Panc1 (cell line): ENCODE results near the gene ITGBL1. TPM values are rescaled to one million over a fixed set of nuclear protein-coding genes. Genes with fewer than 3 reads are reported as not detected.

ENCODE experiments used
- ATAC-seq: fragments of 200-7000 bp; cut with Tn5 transposase; 2 replicates; pipeline ENCODE4 v1.9.1; 2020; ENCODE audit warnings: mild to moderate bottlenecking, moderate library complexity
- BruUV-seq: library from RNA; stranded (reverse); fragments of 400-500 nt; replicated peaks from 2 replicates; lab custom pipeline; 2021; lab: Mats Ljungman, UMichigan
- CTCF ChIA-PET: fragments of 300-600 bp; sonication (Branson Sonifier 250); formaldehyde crosslinking; loops from one replicate; lab custom pipeline; 2022; ENCODE audit warnings: antibody characterized with exemption; lab: Charles Lee
- POLR2A ChIA-PET: fragments of 300-600 bp; sonication (Branson Sonifier 250); formaldehyde crosslinking; loops from one replicate; lab custom pipeline; 2022; ENCODE audit warnings: antibody characterized with exemption; lab: Charles Lee
- DNase-seq: peaks from one replicate; pipeline ENCODE4 v3.0.0-alpha.2; 2010; ENCODE audit warnings: low read depth, low spot score
- H3K27ac ChIP-seq: 2 replicates; pipeline ENCODE4 v1.5.1; 2011; ENCODE audit warnings: mild to moderate bottlenecking, low read length, inconsistent platforms
- H3K27me3 ChIP-seq: fragments of 200-500 bp; sonication (Bioruptor generic); 2 replicates; pipeline ENCODE4 v1.6.0; 2014; ENCODE audit warnings: low read length, inconsistent platforms; ENCODE audit not compliant: control insufficient read depth, insufficient read depth
- H3K36me3 ChIP-seq: fragments of 200-500 bp; sonication (Bioruptor generic); 2 replicates; pipeline ENCODE4 v1.5.1; 2014; ENCODE audit warnings: inconsistent platforms, mild to moderate bottlenecking, low read length, moderate library complexity; ENCODE audit not compliant: control insufficient read depth, insufficient read depth
- H3K4me1 ChIP-seq: 2 replicates; pipeline ENCODE4 v1.5.1; 2011; ENCODE audit warnings: inconsistent platforms, mild to moderate bottlenecking, low read length, moderate library complexity; ENCODE audit not compliant: control insufficient read depth, insufficient read depth
- H3K4me3 ChIP-seq, 2 experiments: 2 replicates each; pipeline ENCODE4 v1.5.1; 2011 to 2012; ENCODE audit warnings: low read depth in 2 of 2, low read length in 2 of 2, mild to moderate bottlenecking in 2 of 2, inconsistent platforms in 1 of 2, moderate library complexity in 1 of 2
- H3K9me3 ChIP-seq: fragments of 200-500 bp; sonication (Bioruptor generic); 2 replicates; pipeline ENCODE4 v1.5.1; 2014; ENCODE audit warnings: low read depth, mild to moderate bottlenecking, inconsistent platforms, low read length, moderate library complexity; ENCODE audit not compliant: control insufficient read depth, insufficient read depth
- POLR2AphosphoS5 ChIP-seq: IDR thresholded peaks from 2 replicates; pipeline ENCODE4 v1.6.1; 2012; ENCODE audit warnings: mild to moderate bottlenecking, low read depth, low read length, moderate library complexity
- SIN3A ChIP-seq: IDR thresholded peaks from 2 replicates; pipeline ENCODE4 v1.6.1; 2012; ENCODE audit warnings: low read depth, mild to moderate bottlenecking, low read length, moderate library complexity, borderline replicate concordance; ENCODE audit not compliant: insufficient read depth
- TCF7L2 ChIP-seq: IDR thresholded peaks from 2 replicates; pipeline ENCODE4 v1.6.1; 2011; ENCODE audit warnings: mild to moderate bottlenecking, low read depth, low read length, inconsistent platforms
- in situ Hi-C: cut with HindIII; loops from 2 replicates; pipeline ENCODE4 v1.10.0; 2016; ENCODE audit warnings: low sequenced_read_pairs, low pct_unique_long_range_greater_than_20kb
- intact Hi-C: fragments of 100-400 bp; cut with micrococcal nuclease; formaldehyde crosslinking; loops from one replicate; pipeline ENCODE4 v1.10.0; 2022; ENCODE audit not compliant: unreplicated experiment
- total RNA-seq: library from RNA; stranded (reverse); gene quantifications from one replicate; pipeline ENCODE4 v1.2.1, GENCODE V29; 2021; ENCODE audit not compliant: unreplicated experiment
- TF ChIP-seq, protein P1 (sequence below): fragments of 450-650 bp; IDR thresholded peaks from 2 replicates; pipeline ENCODE4 v1.5.1; 2017; ENCODE audit warnings: mild to moderate bottlenecking
- TF ChIP-seq, protein P2 (sequence below), 2 experiments: IDR thresholded peaks; 2 replicates each; pipeline ENCODE4 v1.6.1; 2011 to 2012; ENCODE audit warnings: low read depth in 2 of 2, control low read depth in 1 of 2, low read length in 1 of 2, mild to moderate bottlenecking in 1 of 2, moderate library complexity in 1 of 2; ENCODE audit not compliant: insufficient read depth in 1 of 2

ITGBL1 gene
- total RNA-seq, 1 experiment from 2014 or later = 14.3 TPM

DNA sequence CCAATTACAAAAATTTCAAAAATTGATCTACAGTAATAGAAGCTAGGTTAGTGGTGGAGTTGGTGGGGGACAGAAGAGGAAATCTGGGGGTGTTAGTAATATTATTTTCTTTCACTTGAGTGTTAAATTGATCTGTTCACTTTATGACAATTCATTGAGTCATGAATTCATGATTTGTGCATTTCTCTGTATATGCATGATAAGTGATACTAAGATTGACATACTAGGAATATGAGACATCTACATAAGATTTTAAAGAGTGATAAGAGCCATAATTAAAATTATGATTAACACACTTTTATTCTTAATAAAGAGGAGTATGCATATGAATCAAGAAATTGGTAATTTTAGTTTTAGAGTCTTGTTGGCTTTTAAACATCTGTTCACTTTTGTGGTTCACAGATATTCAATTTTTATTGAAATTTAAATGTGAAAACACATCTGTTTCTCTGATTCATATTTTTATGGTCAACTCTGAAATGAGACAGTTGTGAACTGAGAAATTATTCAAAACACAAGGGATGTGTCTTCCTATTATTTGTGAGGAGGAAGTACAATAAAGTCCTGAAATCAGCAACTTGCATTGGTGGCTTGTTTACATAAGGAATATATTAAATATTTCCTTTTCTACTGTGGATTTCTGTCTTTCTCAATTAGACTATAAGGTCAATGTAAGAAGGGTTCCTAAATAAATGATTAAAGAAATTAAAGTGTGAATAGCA lies 196.5 kb downstream of the ITGBL1 start:
- TF ChIP-seq, protein P1, sequence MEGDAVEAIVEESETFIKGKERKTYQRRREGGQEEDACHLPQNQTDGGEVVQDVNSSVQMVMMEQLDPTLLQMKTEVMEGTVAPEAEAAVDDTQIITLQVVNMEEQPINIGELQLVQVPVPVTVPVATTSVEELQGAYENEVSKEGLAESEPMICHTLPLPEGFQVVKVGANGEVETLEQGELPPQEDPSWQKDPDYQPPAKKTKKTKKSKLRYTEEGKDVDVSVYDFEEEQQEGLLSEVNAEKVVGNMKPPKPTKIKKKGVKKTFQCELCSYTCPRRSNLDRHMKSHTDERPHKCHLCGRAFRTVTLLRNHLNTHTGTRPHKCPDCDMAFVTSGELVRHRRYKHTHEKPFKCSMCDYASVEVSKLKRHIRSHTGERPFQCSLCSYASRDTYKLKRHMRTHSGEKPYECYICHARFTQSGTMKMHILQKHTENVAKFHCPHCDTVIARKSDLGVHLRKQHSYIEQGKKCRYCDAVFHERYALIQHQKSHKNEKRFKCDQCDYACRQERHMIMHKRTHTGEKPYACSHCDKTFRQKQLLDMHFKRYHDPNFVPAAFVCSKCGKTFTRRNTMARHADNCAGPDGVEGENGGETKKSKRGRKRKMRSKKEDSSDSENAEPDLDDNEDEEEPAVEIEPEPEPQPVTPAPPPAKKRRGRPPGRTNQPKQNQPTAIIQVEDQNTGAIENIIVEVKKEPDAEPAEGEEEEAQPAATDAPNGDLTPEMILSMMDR = no peak
- TF ChIP-seq, protein P2, sequence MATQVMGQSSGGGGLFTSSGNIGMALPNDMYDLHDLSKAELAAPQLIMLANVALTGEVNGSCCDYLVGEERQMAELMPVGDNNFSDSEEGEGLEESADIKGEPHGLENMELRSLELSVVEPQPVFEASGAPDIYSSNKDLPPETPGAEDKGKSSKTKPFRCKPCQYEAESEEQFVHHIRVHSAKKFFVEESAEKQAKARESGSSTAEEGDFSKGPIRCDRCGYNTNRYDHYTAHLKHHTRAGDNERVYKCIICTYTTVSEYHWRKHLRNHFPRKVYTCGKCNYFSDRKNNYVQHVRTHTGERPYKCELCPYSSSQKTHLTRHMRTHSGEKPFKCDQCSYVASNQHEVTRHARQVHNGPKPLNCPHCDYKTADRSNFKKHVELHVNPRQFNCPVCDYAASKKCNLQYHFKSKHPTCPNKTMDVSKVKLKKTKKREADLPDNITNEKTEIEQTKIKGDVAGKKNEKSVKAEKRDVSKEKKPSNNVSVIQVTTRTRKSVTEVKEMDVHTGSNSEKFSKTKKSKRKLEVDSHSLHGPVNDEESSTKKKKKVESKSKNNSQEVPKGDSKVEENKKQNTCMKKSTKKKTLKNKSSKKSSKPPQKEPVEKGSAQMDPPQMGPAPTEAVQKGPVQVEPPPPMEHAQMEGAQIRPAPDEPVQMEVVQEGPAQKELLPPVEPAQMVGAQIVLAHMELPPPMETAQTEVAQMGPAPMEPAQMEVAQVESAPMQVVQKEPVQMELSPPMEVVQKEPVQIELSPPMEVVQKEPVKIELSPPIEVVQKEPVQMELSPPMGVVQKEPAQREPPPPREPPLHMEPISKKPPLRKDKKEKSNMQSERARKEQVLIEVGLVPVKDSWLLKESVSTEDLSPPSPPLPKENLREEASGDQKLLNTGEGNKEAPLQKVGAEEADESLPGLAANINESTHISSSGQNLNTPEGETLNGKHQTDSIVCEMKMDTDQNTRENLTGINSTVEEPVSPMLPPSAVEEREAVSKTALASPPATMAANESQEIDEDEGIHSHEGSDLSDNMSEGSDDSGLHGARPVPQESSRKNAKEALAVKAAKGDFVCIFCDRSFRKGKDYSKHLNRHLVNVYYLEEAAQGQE (IDR thresholded peaks at IDR 0.05; ENCODE audit: insufficient read depth in 1 of 2, low read depth in 2 of 2, low read length in 1 of 2) = no peak
- TF ChIP-seq TCF7L2 (no peak), POLR2AphosphoS5 (no peak), SIN3A (no peak)
- H3K27ac ChIP-seq = no peak overlapping the region
- H3K4me1 ChIP-seq = no peaks in the 10 kb centered on the region
- intact Hi-C loops (no loop called here), in situ Hi-C loops (no loop called here)
- H3K9me3 ChIP-seq = no peaks in the 10 kb centered on the region
- ChIA-PET CTCF (no interaction called here), POLR2A (no interaction called here)
- H3K27me3 ChIP-seq = no peaks in the 10 kb centered on the region
- no peak for ATAC-seq
- DNase-seq = no peak
- no TSS peak for BruUV-seq
- H3K4me3 ChIP-seq = no peak overlapping the region
- H3K36me3 ChIP-seq = no peaks in the 10 kb centered on the region

DNA sequence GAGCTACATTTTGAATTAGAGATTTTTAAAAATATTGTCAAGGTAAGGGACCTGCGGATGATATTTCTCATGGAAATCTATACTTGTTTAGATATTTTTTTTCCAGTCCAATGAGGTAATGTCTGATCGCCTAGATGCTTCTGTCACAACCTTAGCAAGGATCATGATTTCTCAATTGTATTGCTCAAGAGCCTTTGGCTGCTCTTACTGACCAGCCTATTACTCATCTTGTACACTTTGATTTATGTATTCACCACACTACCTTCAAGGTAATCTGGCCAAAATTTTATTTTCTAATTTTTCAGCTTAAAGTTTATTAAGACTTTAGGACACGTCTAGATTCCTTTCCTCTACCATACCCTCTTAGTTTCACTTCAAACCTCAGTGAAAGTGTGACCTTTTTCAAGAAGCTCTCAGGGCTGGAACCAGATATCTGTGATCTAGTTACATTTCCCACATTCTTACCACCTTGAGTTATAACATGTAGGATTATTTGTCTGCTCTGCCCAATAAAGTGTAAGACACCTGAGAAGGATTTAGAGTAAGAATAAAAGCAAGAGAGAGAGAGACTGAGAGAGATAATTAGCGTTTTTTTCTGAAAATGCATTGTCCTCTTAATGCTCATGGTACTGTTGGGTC lies 197.1 kb downstream of the ITGBL1 start:
- no peak overlapping the region for H3K27ac ChIP-seq
- H3K4me3 ChIP-seq = no peak overlapping the region
- ChIA-PET CTCF (no interaction called here), POLR2A (no interaction called here)
- no TSS peak for BruUV-seq
- H3K36me3 ChIP-seq = no peaks in the 10 kb centered on the region
- ATAC-seq (no peak), DNase-seq (no peak)
- intact Hi-C loops = no loop called here
- H3K4me1 ChIP-seq = no peaks in the 10 kb centered on the region
- H3K9me3 ChIP-seq = no peaks in the 10 kb centered on the region
- in situ Hi-C loops = no loop called here
- H3K27me3 ChIP-seq = no peaks in the 10 kb centered on the region
- TF ChIP-seq, protein P1 = no peak
- TF ChIP-seq SIN3A = no peak
- no peak for TF ChIP-seq POLR2AphosphoS5
- TF ChIP-seq, protein P2 (IDR thresholded peaks at IDR 0.05; ENCODE audit: insufficient read depth in 1 of 2, low read depth in 2 of 2, low read length in 1 of 2) = no peak
- TF ChIP-seq TCF7L2 = no peak
